CD4-positive, alpha-beta T cell treated with Interleukin-15 for 4 hours (primary cell): ENCODE data around the gene RAP2B.

Experiments used
- DNase-seq: peaks from one replicate; pipeline ENCODE4 v3.0.0-alpha.2; 2020; ENCODE audit warnings: low spot score

The RAP2B gene

DNA sequence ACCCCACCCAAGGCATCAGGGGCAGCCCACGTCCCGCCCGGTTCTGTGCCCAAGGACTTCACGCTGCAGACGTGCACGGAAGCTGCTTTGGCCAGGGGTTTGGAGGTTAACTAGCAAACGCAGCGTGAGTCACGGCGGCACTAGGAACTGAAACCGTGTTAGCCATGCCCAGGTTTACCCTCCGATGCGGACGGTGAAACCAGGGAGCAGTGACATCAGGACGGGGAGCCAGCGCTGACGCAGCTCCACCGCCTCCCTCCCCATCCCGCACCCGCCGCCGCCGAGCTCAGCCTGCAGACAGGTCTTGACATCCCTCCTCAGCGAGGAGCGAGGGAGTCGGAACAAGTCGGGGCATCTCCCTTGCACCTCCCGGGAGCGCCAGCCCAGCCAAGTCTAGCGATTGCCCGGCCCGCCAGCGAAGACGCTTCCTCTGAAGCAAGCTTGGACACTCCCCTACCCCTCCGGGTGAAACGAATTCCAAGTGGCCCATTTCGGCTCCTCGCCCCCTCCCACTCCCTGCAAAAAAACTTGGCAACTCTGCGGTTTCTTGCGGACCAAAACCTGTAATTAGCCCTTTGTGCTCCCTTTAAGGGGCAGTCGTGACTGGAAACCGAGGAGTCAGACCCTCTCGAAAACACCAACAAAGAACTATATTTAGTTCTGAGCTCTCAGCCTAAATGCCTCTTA lies 1.4 kb upstream of the RAP2B start:
- peak; percentile 80 for DNase-seq

DNA sequence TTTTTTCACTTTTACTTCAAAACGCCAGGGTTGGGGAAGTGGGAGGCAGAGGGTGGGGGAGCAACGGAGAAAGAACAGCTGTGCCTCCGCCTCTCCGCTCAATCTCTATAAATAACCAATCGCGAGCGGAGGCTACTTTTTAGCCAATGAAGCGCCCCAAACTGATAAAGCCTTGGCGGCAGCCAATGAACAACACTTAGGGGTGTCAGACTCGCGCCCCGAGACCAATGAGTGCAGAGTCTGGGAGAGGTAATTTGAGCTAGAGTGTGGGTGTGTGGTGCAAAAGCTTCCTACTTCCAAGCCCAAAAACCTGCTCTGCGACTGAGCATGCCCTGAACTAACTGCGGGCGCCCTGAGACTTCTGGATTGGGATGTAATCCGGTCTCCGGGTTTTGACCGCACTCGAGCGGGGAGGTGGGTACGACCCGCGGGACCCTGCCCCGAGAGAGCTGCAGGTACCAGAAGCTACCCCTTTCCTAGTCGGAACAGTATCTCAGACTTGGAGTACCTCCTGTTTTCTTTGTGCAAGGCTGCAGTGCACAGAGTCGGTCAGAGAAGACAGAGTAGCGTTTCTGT lies 800 bp upstream of the RAP2B start:
- DNase-seq: peak; percentile 95

GRCh38 chr3:153162513-153163392 lies 727 bp downstream of the RAP2B start:
- DNase-seq: peak; percentile 17

DNA sequence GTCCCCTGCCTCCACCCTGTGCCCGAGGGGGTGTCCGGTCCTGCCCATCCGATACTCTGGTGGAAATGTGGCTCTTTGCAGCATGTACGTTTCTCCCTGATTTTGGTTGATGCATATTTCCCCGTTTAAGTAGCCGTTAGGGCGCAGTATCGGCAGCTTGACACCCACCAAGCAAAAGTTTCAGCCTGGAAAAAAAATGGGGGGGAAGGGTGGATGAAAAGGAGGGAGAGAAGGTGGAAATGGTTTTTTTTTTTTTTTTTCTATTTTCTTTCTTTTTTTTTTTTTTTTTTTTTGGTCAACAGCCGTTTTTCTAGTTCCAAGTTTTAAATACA lies 1.3 kb downstream of the RAP2B start:
- DNase-seq: no peak

DNA sequence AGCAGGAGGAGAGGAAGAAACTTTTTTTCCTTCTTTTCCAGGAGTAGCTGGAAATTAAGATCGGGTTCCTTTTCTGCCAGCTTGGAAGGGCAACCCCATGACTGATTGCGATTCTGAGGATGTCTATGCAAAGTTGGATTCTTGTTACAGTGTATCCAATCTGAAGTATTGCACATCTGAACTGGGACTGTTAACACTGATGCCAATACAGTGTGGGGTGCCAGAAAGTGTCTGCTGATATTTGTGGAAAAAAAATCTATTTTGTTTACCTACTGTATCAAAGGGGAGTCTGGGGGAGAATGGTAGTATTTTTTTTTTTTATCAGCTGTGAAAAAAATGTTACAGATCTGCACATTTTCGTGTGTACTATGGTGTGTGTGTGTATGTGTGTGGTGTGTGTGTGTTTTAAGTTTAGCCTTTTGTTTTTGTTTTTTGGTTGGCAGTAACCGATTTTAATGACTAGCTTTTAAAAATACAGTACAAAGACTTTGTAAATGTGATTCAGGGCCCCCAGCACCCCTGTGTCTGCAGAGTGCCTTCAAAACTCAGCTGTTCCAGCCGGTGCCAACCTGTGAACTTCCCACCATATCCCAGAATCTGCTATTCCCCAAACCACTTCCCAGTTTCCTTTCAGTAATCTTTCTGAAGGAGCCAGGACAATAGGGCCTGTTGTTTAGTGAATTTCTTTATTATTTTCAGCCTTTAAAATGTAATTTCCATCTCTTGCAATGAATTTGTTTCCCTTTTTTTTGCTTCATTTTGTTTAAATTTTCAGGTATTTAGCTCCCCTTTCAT lies 1.9 kb downstream of the RAP2B start:
- DNase-seq: peak; percentile 16

DNA sequence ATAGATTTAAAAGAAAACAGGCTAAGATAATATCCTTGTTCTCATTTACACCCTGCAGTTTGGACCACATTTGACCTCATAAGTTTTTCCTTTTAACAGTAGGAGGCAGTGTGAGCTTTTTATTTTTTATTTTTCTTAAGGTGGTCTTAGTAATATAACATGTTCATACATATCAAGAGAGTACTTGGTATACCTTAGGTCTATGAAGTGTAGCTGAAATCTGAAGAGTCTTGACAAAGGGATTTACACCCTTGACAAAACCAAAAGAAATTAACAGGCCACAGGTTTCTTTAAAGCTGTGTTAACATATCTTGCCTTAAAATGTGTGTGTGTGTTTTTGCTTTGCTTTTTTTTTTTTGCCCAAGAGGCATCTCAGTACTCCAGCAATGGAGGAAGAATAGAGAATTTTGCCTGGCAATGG lies 3.2 kb downstream of the RAP2B start:
- DNase-seq: peak; percentile 68

- DNase-seq: peak; percentile 63
These were observed 4.2 kb downstream of the RAP2B start for GRCh38 chr3:153166206-153166605.

GRCh38 chr3:153166796-153167195 lies 4.8 kb downstream of the RAP2B start:
- DNase-seq: no peak

DNA sequence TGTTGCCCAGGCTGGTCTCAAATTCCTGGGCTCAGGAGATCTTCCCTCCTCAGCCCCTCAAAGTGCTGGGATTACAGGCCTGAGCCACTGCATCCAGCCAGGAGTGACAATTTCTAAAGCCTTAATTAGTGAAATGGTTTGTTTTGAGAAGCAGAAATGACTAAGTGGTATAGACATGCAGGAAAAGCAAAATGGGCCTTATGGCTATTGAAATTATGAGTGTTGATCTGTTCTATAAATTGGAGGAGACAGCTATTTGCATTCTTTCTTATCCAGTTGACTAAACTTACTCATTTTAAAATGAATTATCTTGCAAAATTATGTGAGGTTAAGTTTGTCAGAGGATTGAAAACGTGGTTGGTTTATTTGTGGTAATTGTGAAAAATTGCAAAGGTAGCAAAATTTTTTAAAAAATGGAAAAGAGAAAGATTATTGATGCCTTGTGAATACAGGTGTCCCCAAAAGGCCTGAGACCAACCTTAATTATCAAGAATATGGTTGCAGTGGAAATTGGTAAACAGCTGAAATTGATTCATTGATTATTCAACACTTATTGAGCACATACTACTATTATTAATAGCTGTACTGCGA lies 7.9 kb downstream of the RAP2B start:
- no peak for DNase-seq

DNA sequence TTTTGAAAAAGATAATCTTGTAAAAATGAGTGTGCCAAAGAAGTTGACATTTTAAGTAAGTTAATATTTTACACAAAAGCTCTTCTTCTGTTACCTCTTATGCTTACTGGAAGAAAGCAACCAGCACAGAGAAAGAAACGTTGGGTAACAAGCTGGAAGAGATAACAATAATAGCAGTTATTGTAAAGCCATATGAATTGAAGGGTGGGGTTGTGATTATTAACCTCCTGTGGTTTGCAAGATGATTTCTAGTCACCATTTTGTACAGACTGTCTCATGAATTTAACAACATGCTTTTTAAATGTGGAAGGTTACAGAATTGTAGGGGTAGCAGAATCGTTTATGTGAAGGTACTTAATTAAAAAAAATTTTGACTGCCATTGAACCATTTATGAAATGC lies 9.2 kb downstream of the RAP2B start:
- DNase-seq: no peak

GRCh38 chr3:153171918-153172317 lies 9.9 kb downstream of the RAP2B start:
- DNase-seq: no peak

GRCh38 chr3:153172796-153173757 lies 11.1 kb downstream of the RAP2B start:
- DNase-seq: no peak

GRCh38 chr3:153173758-153174516 lies 11.9 kb downstream of the RAP2B start:
- DNase-seq: peak; percentile 34

DNA sequence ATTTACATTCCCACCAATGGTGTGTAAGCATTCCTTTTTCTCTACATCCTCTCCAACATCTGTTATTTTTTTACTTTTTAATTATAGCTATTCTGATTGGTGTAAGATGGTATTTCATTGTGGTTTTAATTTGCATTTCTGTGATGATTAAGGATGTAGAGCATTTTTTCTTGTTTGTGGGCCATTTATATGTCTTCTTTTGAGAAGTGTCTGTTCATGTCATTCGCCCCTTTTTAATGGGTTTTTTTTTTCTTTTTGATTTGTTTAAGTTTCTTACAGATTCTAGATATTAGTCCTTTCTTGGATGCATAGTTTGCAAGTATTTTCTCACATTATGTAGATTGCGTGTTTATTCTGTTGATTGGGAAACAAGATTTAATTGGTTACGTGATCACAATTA lies 14.2 kb downstream of the RAP2B start:
- DNase-seq: no peak

GRCh38 chr3:153180860-153181372 lies 18.9 kb downstream of the RAP2B start:
- no peak for DNase-seq

DNA sequence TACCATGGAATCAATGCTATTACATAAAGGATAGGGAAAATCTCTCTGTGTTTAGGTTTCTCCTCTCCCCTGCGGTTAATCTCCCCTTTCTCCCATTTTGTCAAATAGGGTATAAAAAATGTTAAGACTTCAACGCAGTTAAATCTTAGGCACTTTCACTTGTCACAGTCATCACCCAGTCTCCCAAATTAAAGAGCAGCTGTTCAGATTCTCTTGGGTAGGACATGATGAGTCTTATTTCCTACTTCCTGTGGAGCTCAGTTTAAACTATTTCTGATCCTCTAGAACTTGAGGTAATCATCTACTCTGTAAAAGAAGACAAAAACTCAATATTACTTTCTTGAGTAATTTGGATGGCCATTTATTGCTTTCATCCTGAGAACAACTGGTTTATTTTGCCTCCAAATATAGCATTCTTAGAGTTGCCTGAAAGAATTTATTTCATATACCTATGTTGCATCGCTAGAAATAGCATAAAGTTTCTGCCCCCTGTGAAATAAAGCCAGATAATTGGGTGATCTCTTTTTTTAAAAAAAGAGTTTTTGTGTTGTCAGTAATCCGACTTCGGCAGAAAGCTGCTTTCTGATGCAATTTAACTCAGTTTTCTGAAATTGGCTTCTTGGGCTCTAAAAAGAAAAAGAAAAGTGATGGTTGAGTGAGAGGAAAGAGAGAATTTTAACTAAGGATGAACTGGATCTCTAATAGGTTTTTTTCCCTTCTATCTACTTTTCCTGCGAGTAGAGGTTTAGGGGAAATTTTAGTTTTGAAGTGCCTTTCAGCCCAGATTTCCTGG lies 20.7 kb downstream of the RAP2B start:
- no peak for DNase-seq

DNA sequence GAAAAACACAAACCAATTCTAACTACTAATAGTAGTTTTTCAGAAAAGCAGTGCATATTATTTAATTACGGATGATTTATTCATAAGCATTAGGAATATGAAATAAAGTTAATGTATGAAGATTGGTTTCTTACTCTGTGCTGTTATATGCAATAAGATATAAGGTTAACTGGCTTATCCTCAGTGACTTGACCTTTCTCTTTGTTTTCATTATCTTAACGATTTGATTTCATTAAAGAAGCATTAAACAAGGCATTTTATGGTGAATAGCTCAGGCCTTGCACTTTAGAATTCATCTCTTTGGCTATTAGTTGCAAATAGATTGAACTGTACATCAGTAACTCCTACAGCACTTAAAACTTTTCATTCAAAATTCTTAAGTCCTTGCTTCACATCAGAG lies 28.9 kb downstream of the RAP2B start:
- no peak for DNase-seq

- no peak for DNase-seq
These were observed 30.3 kb downstream of the RAP2B start for GRCh38 chr3:153192327-153192726.
